G401.6 (cell line): ENCODE measurements around the gene PLS3.
A peak's percentile ranks its signal among the peaks of the same experiment; 100 is the strongest.
"Not testable (repeated sequence)": the region's sequence is repeated elsewhere in the genome, so short reads cannot be mapped to it uniquely, and the experiment has no call there.

Experiments
- FAIRE-seq: peaks from 2 replicates; lab custom pipeline; 2012; peaks lifted over from hg19 to GRCh38; lab: Jason Lieb, UNC

Gene PLS3, protein sequence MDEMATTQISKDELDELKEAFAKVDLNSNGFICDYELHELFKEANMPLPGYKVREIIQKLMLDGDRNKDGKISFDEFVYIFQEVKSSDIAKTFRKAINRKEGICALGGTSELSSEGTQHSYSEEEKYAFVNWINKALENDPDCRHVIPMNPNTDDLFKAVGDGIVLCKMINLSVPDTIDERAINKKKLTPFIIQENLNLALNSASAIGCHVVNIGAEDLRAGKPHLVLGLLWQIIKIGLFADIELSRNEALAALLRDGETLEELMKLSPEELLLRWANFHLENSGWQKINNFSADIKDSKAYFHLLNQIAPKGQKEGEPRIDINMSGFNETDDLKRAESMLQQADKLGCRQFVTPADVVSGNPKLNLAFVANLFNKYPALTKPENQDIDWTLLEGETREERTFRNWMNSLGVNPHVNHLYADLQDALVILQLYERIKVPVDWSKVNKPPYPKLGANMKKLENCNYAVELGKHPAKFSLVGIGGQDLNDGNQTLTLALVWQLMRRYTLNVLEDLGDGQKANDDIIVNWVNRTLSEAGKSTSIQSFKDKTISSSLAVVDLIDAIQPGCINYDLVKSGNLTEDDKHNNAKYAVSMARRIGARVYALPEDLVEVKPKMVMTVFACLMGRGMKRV

DNA sequence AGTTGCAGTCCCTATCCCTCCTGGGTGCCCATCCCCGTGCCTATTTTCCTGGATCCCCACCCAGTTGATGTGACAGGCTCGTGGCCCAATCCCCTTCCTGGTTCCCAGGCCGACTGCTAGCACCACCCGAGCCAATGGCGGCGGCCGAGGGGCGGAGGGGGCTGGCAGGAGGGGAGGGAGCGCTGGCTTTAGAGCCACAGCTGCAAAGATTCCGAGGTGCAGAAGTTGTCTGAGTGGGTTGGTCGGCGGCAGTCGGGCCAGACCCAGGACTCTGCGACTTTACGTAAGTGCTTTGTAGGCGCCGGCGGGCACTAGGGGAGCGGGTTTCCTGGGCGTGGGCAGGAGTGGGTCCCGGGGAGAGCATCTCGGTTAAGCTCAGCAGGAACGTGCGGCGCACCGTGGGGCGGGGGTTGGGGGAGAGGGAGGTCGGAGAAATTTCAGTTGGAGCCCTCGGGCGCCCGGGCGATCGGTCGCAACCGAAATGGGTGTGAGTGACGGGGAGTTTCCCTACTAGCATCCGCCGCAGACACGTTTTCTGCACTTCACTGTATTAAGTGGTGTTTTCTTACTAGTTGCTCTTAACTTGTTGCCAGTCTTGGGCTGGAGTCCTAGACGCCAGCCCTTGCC is at the start of gene PLS3:
Gene PLS3, plus strand, starts transcription at position 197 of the 627 bp plus-strand sequence. CDS start 49,077 bp downstream, outside the sequence.
- FAIRE-seq = peak; percentile 76

GRCh38 chrX:115518113-115518512 is 42.9 kb upstream of the PLS3 start:
- FAIRE-seq = no peak

- FAIRE-seq = no peak
Observed at GRCh38 chrX:115521741-115522140, 39.2 kb upstream of the PLS3 start.

DNA sequence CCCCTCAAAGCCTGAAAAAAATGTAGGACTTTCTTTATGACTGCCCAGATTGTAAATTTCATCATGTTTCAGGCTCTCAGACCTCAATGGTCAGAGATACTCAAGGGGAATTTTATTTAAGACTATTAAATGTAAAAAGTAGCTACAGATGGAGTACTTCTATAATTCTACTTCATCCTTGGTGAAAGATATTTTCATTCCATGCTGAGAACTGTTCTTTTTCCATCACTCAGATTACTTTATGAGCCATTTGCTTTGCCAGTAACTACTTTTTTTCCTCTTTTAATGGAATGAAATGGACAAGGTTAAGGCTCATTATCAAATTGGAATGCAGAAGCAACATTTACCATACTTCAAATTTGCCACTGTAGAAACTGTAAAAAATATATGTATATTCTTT is 38.0 kb upstream of the PLS3 start:
- no peak for FAIRE-seq

- FAIRE-seq = no peak
Observed at GRCh38 chrX:115525486-115525885, 35.5 kb upstream of the PLS3 start.

DNA sequence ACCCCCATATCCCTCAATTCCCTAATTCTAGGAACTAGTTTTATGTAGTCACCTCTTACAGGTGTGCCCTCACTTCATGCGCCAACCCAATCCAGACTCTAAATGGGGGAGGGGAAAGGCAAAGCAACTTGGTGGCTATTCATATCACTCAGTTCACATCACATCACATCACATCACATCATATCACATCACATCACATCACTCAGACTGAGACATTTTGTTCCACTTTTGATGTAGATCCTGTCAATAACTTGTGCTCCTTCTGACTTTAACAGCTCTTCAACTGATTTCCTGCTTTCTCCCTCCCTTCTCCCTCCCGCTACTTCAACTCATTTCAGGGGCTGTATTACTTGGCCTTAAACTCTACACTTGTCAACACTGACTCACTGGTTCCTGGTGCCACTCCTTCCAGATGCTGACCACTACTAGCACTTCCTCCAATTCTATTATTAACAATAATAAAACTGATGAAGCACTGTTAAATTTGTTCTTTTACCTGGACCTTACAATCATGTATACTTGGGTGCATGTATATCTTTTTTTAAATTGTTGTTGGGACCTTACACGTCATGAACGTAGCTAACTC is 29.1 kb upstream of the PLS3 start:
- no peak for FAIRE-seq

- FAIRE-seq = no peak
Observed at GRCh38 chrX:115533485-115533884, 27.5 kb upstream of the PLS3 start.

DNA sequence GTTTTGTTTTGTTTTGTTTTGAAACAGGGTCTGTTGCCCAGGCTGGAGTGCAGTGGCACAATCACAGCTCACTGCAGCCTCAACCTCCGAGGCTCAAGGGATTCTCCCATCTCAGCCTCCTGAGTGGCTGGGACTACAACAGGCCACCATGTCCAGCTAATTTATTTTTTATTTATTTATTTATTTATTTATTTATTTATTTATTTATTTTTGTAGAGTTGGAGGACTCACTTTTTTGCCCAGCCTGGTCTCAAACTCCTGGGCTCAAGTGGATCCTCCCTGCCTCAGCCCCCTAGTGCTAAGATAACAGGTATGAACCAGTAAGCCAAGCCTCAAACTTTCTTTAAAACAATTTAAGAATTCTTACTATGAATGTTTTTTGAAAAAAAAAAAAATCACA is 26.6 kb upstream of the PLS3 start:
- no peak for FAIRE-seq

DNA sequence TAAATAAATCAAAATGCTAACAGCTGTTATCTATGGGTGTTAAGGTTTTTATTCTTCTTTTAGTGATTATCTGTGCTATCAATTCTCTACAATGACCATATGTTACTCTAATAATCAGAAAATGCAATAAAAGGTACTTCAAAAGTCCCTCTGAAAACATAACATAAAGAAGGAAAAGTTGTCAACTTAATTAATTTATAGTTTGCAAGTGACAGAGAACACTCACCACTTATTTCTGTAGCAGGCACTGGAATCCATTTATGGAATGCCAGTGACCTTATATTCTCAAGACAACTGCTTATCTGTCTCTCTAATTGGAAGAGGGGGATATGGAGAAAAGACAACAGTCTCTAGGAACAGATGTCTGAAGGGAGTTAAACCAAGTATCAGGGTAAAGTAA is 25.6 kb upstream of the PLS3 start:
- no peak for FAIRE-seq

GRCh38 chrX:115535844-115536243 is 25.1 kb upstream of the PLS3 start:
- FAIRE-seq = no peak

DNA sequence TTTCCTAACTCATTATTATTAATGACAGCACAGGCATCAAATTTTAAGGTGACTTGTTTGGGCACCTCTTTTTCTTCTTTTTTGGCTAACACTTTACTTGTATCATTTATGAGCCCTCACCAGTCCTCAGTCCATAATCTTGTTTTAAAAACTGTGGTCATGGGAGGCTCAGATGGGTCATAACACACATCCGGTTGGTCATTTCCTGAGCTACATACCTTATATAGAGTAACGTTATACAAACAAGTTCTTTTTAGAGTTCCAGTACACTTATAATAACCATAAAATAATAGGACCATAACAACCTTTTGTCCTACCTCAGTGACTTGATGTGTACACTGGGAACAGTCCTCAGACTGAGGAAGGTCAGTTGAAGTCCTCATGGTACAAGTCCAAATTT is 21.1 kb upstream of the PLS3 start:
- FAIRE-seq = no peak

DNA sequence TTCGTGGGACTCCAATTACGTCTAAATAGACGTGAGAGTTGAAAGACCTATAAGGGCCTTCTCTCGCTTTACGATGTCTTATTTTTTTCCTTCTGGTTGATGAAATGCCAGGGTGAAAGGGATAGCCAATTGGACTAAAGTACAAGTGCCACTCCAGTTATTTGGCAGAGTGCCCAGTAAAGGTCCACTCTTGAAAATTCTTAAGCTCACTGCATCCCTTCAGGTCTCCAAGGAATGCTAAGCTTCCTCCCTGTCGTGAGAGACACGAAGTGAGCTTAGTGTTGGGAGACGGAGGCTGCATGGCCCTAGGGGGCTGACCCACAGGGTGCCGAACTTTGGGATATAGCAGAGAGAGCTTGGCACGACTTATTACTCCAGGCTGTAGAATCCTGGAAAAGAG is 19.9 kb upstream of the PLS3 start:
- not testable (repeated sequence) for FAIRE-seq

DNA sequence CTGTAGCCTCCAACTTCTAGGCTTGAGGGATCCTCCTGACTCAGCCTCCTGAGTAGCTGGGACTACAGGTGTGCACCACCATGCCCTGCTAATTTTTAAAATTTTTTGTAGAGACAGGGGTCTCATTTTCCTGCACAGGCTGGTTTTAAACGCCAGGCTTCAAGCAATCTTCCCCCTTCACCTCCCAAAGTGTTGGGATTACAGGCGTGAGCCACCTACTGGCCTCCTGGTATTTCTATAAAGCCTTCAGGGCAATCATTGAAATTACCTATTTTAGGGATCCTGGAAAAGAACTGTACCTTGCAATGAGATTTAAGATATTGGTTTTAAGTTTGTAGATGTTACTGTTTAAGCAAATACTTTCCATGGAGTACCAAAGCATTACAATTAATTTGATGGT is 13.5 kb upstream of the PLS3 start:
- no peak for FAIRE-seq

- no peak for FAIRE-seq
Observed at GRCh38 chrX:115549008-115549407, 12.0 kb upstream of the PLS3 start.

DNA sequence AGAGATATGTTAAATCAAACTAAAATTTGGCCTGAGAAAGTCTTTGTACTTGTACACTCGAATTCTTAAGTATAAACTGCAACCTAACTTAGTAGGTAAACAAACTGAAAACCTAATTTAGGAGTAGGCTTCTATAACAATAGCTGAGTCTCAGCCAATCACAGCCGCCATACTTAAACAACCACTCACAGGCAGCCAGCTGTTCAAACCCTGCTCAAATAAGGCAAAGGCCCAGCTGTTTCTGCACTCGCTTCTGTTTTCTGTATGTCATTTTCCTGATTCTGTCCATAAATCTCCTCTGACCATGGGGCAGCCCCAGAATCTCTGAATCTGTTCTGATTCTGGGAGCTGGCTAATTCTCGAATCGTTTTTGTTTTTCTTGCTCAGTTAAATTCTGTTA is 7.8 kb upstream of the PLS3 start:
- FAIRE-seq = no peak

DNA sequence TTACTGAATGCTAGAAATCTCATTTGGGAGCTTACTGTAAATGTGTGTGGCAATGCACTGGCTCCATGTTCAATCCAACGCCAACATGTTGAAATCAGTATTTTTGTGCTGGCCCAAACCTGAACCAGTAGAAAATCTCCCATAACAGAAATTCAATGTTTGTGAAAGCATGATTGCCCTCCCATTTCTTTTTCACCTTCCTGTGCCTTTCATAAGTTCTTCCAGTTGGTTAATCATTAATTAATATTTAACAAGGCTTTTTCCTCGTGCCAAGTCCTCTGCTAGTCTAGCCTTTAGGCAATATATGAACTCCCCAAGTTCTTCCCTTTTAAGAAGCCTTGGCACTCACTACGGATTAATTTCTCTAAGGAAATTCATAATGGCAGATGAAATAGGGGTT is 1.3 kb upstream of the PLS3 start:
- FAIRE-seq = no peak

DNA sequence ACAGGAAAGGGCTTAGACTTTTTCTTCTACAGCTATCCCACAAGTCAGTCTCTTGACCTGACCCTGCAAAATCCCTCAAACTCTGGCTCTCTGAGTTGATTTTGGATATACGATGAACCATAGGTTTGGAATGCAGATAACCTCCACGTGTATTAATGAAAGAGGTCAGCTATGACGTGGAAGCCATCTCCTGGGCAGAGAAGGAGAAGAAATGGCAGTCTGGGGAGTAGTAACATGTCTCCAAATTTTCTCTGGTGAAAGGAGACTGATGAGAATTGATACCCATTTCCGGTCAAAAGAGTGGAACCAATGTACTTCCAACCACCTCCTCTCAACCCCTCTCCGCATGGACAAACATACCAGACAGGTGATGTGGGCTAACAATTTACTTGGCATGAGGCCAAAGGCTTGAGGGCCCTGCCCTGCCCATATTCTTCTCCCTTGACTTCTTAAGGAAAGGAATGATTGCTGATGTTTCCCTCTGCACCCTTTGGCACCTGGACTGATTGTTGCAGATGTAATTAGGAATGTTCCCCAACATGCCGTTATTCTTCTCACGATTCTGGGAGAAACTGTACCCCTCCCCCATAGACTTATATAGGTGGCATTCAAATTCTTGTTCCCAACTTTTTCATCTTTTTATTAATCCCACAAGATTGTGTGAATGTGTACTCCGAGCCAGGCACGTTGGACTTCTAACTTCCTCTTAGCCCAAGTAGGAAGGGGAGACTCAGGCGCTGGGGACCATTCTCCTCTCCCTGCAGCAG is 580 bp upstream of the PLS3 start:
- no peak for FAIRE-seq

- FAIRE-seq = no peak
Observed at GRCh38 chrX:115561605-115562479, 868 bp downstream of the PLS3 start.

DNA sequence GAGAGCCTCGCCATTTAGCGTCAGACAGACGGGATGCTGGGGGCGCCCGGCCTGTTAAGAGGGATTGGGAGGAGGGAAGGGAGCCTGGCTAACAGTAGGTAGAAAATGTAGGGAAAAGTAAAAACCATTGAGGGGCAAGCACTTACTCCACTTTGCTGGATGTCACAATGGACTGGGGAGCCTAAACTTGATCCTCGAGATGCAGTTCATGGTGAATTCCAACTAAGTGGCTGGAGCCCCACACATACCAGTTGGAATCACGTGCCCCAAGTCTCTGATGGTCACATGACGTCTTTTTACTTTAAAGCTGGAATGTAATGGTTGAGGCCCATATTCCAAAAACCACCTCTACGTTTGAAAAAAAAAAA is 1.5 kb downstream of the PLS3 start:
- peak; percentile 58 for FAIRE-seq

DNA sequence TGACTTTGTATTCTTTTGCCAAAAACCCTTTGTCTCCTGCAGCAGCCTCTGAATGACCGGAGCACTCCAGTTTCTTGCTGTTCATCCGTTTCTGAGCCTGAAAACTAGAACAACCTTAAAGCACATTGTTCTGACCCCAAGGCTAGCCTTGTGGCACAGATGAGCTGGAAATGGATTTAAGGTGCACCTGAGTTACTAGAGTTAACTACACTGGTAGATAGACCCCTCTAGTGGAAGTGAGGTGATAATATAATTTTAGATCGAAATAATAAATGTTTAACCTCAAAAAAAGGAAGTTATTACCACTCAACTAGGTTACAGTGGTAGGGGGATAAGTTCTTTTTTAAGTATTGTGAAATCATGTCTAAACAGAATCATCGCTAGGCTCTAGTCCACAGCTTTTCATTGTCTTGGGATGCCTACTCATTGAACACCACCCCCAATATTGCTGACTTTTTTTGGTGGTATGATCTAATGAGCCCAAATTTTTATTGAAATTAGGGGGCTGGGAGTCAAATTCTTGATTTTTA is 2.7 kb downstream of the PLS3 start:
- no peak for FAIRE-seq

- no peak for FAIRE-seq
Observed at GRCh38 chrX:115564243-115564642, 3.3 kb downstream of the PLS3 start.
